Astrocyte of the cerebellum (primary cell): ENCODE measurements around the gene RPL29.
"Not testable (repeated sequence)": the region's sequence is repeated elsewhere in the genome, so short reads cannot be mapped to it uniquely, and the experiment has no call there.

Experiments
- DNase-seq: peaks from one replicate; pipeline ENCODE4 v3.0.0-alpha.2; 2011; ENCODE audit warnings: low read depth
- H3K4me3 ChIP-seq: 2 replicates; pipeline ENCODE4 v1.5.1; 2011; ENCODE audit warnings: mild to moderate bottlenecking, low read depth, low read length, moderate library complexity
- CTCF ChIP-seq: IDR thresholded peaks from 2 replicates; pipeline ENCODE4 v1.5.1; 2012; ENCODE audit warnings: low read length, low read depth, moderate library complexity, mild to moderate bottlenecking; ENCODE audit errors: missing control alignments
- in situ Hi-C: cut with HindIII; loops from 2 replicates; pipeline ENCODE4 v1.10.0; 2017; ENCODE audit warnings: low sequenced_read_pairs

Gene RPL29

GRCh38 chr3:52039426-52039825 is 43.7 kb upstream of the RPL29 start:
- in situ Hi-C loops: no loop called here
- no peak for TF ChIP-seq CTCF
- H3K4me3 ChIP-seq: no peak overlapping the region
- no peak for DNase-seq

- no peak overlapping the region for H3K4me3 ChIP-seq
- DNase-seq: no peak
- TF ChIP-seq CTCF: no peak
- in situ Hi-C loops: no loop called here
These were observed 42.5 kb upstream of the RPL29 start for GRCh38 chr3:52038227-52038626.

GRCh38 chr3:52037291-52037690 is 41.6 kb upstream of the RPL29 start:
- TF ChIP-seq CTCF: no peak
- in situ Hi-C loops: no loop called here
- DNase-seq: no peak
- H3K4me3 ChIP-seq: no peak overlapping the region

GRCh38 chr3:52036829-52037228 is 41.1 kb upstream of the RPL29 start:
- no peak for TF ChIP-seq CTCF
- DNase-seq: no peak
- no peak overlapping the region for H3K4me3 ChIP-seq
- in situ Hi-C loops: no loop called here

GRCh38 chr3:52036222-52036694 is 40.6 kb upstream of the RPL29 start:
- TF ChIP-seq CTCF: no peak
- H3K4me3 ChIP-seq: no peak overlapping the region
- no peak for DNase-seq
- in situ Hi-C loops: no loop called here

DNA sequence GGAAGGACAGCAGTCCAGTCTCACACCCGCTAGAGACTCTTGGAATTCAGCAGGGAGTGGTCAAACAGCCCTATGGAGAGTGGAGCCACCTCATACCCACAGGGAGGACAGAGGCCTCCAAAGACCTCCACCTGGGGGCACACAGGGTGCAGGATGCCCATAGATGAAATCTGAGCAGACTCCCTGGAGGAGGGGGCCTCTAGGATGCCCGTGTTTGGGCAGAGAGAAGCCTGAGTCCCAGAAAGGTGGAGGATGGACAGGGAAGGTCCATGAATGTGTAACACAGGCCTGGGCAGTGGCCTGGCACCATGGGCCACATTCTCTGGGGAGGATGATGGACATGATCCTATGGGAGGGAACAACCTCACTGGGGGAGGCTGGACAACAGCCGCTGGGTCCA is 39.0 kb upstream of the RPL29 start:
- no peak for TF ChIP-seq CTCF
- in situ Hi-C loops: no loop called here
- H3K4me3 ChIP-seq: no peak overlapping the region
- no peak for DNase-seq

GRCh38 chr3:52034212-52034611 is 38.5 kb upstream of the RPL29 start:
- H3K4me3 ChIP-seq: no peak overlapping the region
- TF ChIP-seq CTCF: no peak
- DNase-seq: no peak
- in situ Hi-C loops: no loop called here

GRCh38 chr3:52033748-52034147 is 38.1 kb upstream of the RPL29 start:
- H3K4me3 ChIP-seq, DNase-seq, in situ Hi-C loops: not testable (repeated sequence)
